NB4 (cell line): Measurements from ENCODE around the gene OBSCN.

Experiments used
- CTCF ChIP-seq: IDR thresholded peaks from one replicate; pipeline ENCODE4 v1.5.1; 2012; ENCODE audit warnings: low read depth, low read length
- MYC ChIP-seq: IDR thresholded peaks from 2 replicates; pipeline ENCODE4 v1.6.1; 2011; ENCODE audit warnings: low read depth, low read length

DNA sequence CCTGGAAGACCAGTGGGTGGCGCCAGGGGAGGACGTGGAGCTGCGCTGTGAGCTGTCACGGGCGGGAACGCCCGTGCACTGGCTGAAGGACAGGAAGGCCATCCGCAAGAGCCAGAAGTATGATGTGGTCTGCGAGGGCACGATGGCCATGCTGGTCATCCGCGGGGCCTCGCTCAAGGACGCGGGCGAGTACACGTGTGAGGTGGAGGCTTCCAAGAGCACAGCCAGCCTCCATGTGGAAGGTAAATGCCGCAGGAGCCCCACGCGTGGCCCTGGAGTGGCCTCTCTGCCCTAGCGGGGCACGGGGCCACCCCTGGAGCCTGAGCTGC lies 75.2 kb downstream of the OBSCN start:
- TF ChIP-seq CTCF (no peak), MYC (no peak)
